RWPE2 (cell line): ENCODE measurements around the gene HELLS.

ENCODE experiments used
- ATAC-seq: fragments of 200-7000 bp; cut with Tn5 transposase; 3 replicates; pipeline ENCODE4 v1.9.1; 2021; ENCODE audit warnings: low read depth
- DNase-seq: peaks from one replicate; pipeline ENCODE4 v3.0.0-alpha.2; 2020; ENCODE audit warnings: low spot score
- H3K27ac ChIP-seq: fragments of 450-650 bp; 2 replicates; pipeline ENCODE4 v1.5.1; 2017; ENCODE audit warnings: mild to moderate bottlenecking; ENCODE audit not compliant: poor library complexity, severe bottlenecking
- H3K27me3 ChIP-seq: fragments of 250-450 bp; sonication (Bioruptor Pico); 2 replicates; pipeline ENCODE4 v1.5.1; 2021; ENCODE audit warnings: mild to moderate bottlenecking, moderate library complexity; ENCODE audit not compliant: insufficient read depth, poor library complexity, severe bottlenecking
- H3K36me3 ChIP-seq: fragments of 250-450 bp; sonication (Bioruptor Pico); 2 replicates; pipeline ENCODE4 v1.5.1; 2020; ENCODE audit warnings: low read depth, mild to moderate bottlenecking, moderate library complexity
- H3K4me1 ChIP-seq: fragments of 250-450 bp; sonication (Bioruptor Pico); 2 replicates; pipeline ENCODE4 v1.5.1; 2021; ENCODE audit warnings: mild to moderate bottlenecking, moderate library complexity; ENCODE audit not compliant: insufficient read depth, poor library complexity, severe bottlenecking
- H3K4me3 ChIP-seq: fragments of 250-450 bp; sonication (Bioruptor Pico); 2 replicates; pipeline ENCODE4 v1.5.1; 2021; ENCODE audit warnings: mild to moderate bottlenecking, moderate library complexity; ENCODE audit not compliant: severe bottlenecking
- H3K9me3 ChIP-seq: fragments of 250-450 bp; sonication (Bioruptor Pico); 2 replicates; pipeline ENCODE4 v1.5.1; 2021; ENCODE audit warnings: mild to moderate bottlenecking, moderate library complexity; ENCODE audit not compliant: severe bottlenecking
- CTCF ChIP-seq: fragments of 450-650 bp; IDR thresholded peaks from one replicate; pipeline ENCODE4 v1.5.1; 2017; ENCODE audit warnings: mild to moderate bottlenecking, moderate library complexity; ENCODE audit not compliant: poor library complexity, severe bottlenecking

Gene HELLS

DNA sequence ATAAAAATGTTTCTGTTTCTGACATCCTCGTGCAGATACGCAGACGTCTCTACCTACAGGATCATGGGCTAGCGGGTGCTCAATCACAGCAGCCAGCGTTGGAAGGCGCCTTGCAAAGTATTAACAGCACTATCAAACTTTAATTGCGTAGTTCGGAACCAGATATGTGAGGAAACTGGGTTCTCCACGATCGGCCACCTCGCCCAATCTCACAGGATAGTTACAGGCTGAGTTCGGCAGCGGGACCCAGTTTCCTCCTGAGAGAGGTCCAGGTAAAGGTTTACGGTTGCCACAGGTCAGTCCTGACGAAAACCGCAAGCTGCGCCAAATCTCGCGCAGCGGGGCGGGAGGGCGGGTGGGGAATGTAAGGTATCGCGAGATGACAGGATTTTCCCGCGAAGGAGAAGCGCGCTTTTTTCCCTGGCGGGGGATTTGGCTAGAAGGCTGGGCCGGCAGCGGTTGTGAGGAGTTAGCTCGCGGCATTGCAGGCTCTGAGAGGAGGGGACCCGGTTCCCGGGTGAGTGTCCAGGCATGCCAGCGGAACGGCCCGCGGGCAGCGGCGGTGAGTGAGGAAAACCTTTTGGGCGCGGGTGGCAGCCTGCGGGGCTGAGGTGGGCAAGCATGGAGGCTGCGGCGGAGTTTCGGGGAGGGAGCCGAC, at the start of gene HELLS:
Gene HELLS, plus strand, starts transcription at position 398 of the 658 bp plus-strand sequence. Its CDS starts 134 bp downstream, at position 532.
- peak; percentile 80 for ATAC-seq
- peaks cover 39% of the 10 kb centered on the region for H3K36me3 ChIP-seq
- peak within 1 kb of the TSS; percentile 91 for H3K4me3 ChIP-seq
- H3K9me3 ChIP-seq, result no peaks in the 10 kb centered on the region
- H3K27ac ChIP-seq, result peak within 1 kb of the TSS; percentile 82
- no peak for TF ChIP-seq CTCF
- no peaks in the 10 kb centered on the region for H3K27me3 ChIP-seq
- peaks cover 12% of the 10 kb centered on the region for H3K4me1 ChIP-seq
- DNase-seq, result peak; percentile 80

GRCh38 chr10:94496010-94496409, 49.6 kb upstream of the HELLS start:
- H3K36me3 ChIP-seq, result peaks cover 10% of the 10 kb centered on the region; the same call in 1 of the 2 replicates
- H3K27ac ChIP-seq, result no peak overlapping the region
- DNase-seq, result no peak
- no peak for ATAC-seq
- no peaks in the 10 kb centered on the region for H3K4me1 ChIP-seq
- H3K27me3 ChIP-seq, result no peaks in the 10 kb centered on the region
- no peak for TF ChIP-seq CTCF
- H3K4me3 ChIP-seq, result no peak overlapping the region
- no peaks in the 10 kb centered on the region for H3K9me3 ChIP-seq

GRCh38 chr10:94496646-94497045, 48.9 kb upstream of the HELLS start:
- Histone ChIP-seq H3K27me3 (no peaks in the 10 kb centered on the region), H3K27ac (no peak overlapping the region), H3K4me1 (no peaks in the 10 kb centered on the region), H3K9me3 (no peaks in the 10 kb centered on the region), H3K4me3 (no peak overlapping the region), H3K36me3 (peaks cover 10% of the 10 kb centered on the region; the same call in 1 of the 2 replicates)
- no peak for DNase-seq
- no peak for TF ChIP-seq CTCF
- ATAC-seq, result no peak

GRCh38 chr10:94500063-94500462, 45.5 kb upstream of the HELLS start:
- H3K27ac ChIP-seq, result no peak overlapping the region
- H3K4me3 ChIP-seq, result no peak overlapping the region
- H3K36me3 ChIP-seq, result peaks cover 14% of the 10 kb centered on the region; the same call in 1 of the 2 replicates
- ATAC-seq, result no peak
- H3K4me1 ChIP-seq, result no peaks in the 10 kb centered on the region
- H3K9me3 ChIP-seq, result no peaks in the 10 kb centered on the region
- TF ChIP-seq CTCF, result peak; percentile 57
- no peak for DNase-seq
- H3K27me3 ChIP-seq, result no peaks in the 10 kb centered on the region
